Naive thymus-derived CD4-positive, alpha-beta T cell (primary cell): ENCODE results near the gene PDPR. TPM values are rescaled to one million over a fixed set of nuclear protein-coding genes. Genes with fewer than 3 reads are reported as not detected.
"Not testable (repeated sequence)": the region's sequence is repeated elsewhere in the genome, so short reads cannot be mapped to it uniquely, and the experiment has no call there.

Experiments
- ATAC-seq: fragments of 150-1000 bp; cut with Tn5 transposase; 2 replicates; pipeline ENCODE4 v1.10.0; 2021; ENCODE audit warnings: mild to moderate bottlenecking, moderate library complexity
- CTCF ChIA-PET: fragments of 350-600 bp; sonication (Branson Sonifier 250); formaldehyde crosslinking; loops from one replicate; lab custom pipeline; 2021; ENCODE audit warnings: antibody characterized with exemption; lab: Charles Lee
- POLR2A ChIA-PET: fragments of 350-600 bp; sonication (Branson Sonifier 250); formaldehyde crosslinking; loops from one replicate; lab custom pipeline; 2021; ENCODE audit warnings: antibody characterized with exemption, inconsistent platforms; lab: Charles Lee
- DNase-seq, 9 donors: peaks; one replicate each; pipeline versions ENCODE4 v3.0.0 to v3.0.0-alpha.2; 2020 to 2022; ENCODE audit warnings: mixed read lengths in 1 of 9
- H3K27ac ChIP-seq: one replicate; pipeline ENCODE4 v1.7.0; 2013; ENCODE audit warnings: mild to moderate bottlenecking, low read depth, low read length, moderate library complexity
- H3K27me3 ChIP-seq, 2 donors: one replicate each; pipeline ENCODE4 v1.7.0; 2013; ENCODE audit warnings: low read length in 2 of 2, mild to moderate bottlenecking in 2 of 2, moderate library complexity in 2 of 2; ENCODE audit not compliant: control insufficient read depth in 2 of 2, insufficient read depth in 2 of 2
- H3K36me3 ChIP-seq, 3 experiments: 1 replicate in 2 of 3; 2 replicates in 1 of 3; pipeline ENCODE4 v1.7.0; 2013; ENCODE audit warnings: low read length in 3 of 3, mild to moderate bottlenecking in 3 of 3, moderate library complexity in 1 of 3; ENCODE audit not compliant: insufficient read depth in 3 of 3, control insufficient read depth in 2 of 3
- H3K4me1 ChIP-seq, 2 donors: one replicate each; pipeline ENCODE4 v1.7.0; 2013; ENCODE audit warnings: low read length in 2 of 2, mild to moderate bottlenecking in 2 of 2, moderate library complexity in 1 of 2; ENCODE audit not compliant: control insufficient read depth in 2 of 2, insufficient read depth in 2 of 2
- H3K4me3 ChIP-seq: 2 replicates; pipeline ENCODE4 v1.7.0; 2013; ENCODE audit warnings: mild to moderate bottlenecking, low read length
- H3K9me3 ChIP-seq, 3 experiments: 1 replicate in 2 of 3; 2 replicates in 1 of 3; pipeline ENCODE4 v1.7.0; 2013; ENCODE audit warnings: low read length in 3 of 3; ENCODE audit not compliant: control insufficient read depth in 2 of 3
- H3K27ac Mint-ChIP-seq, 9 donors: one replicate each; pipeline ENCODE4 v1.8.0; 2020 to 2022; ENCODE audit warnings: mixed read lengths in 9 of 9, mild to moderate bottlenecking in 8 of 9, moderate library complexity in 5 of 9, inconsistent platforms in 2 of 9
- H3K27me3 Mint-ChIP-seq, 5 donors: one replicate each; pipeline ENCODE4 v1.8.0; 2021 to 2022; ENCODE audit warnings: mixed read lengths in 5 of 5, mild to moderate bottlenecking in 1 of 5
- H3K36me3 Mint-ChIP-seq, 5 donors: one replicate each; pipeline ENCODE4 v1.8.0; 2020 to 2022; ENCODE audit warnings: mixed read lengths in 5 of 5, mild to moderate bottlenecking in 3 of 5, inconsistent platforms in 1 of 5
- H3K4me1 Mint-ChIP-seq, 7 donors: one replicate each; pipeline ENCODE4 v1.8.0; 2020 to 2022; ENCODE audit warnings: mixed read lengths in 7 of 7, mild to moderate bottlenecking in 3 of 7, inconsistent platforms in 1 of 7
- H3K4me3 Mint-ChIP-seq, 10 donors: one replicate each; pipeline ENCODE4 v1.8.0; 2020 to 2022; ENCODE audit warnings: mild to moderate bottlenecking in 10 of 10, mixed read lengths in 10 of 10, moderate library complexity in 6 of 10, inconsistent platforms in 2 of 10
- H3K9me3 Mint-ChIP-seq, 11 donors: one replicate each; pipeline ENCODE4 v1.8.0; 2020 to 2022; ENCODE audit warnings: mixed read lengths in 11 of 11, mild to moderate bottlenecking in 4 of 11, inconsistent platforms in 1 of 11, moderate library complexity in 1 of 11
- intact Hi-C, 2 donors: fragments of 100-400 bp; cut with micrococcal nuclease; formaldehyde crosslinking; loops; one replicate each; pipeline ENCODE4 v1.15.1; 2023
- polyA plus RNA-seq, 2 donors: library from polyadenylated mRNA; unstranded; fragments of 300-500 nt; fragmentation: Illumina TruSeq; gene quantifications; one replicate each; pipeline ENCODE4 v1.2.3, GENCODE V29; 2021
- total RNA-seq, 6 experiments: library from RNA in 5 of 6; stranded (reverse) in 5 of 6; gene quantifications; 1 replicate in 5 of 6; 2 replicates in 1 of 6; pipeline ENCODE4 v1.2.3 and lab custom pipeline; 2021 to 2026

The PDPR gene
- total and polyA plus RNA-seq, 7 experiments from 2014 or later, result 6.0 to 42.8 (median 37.5) TPM

- H3K4me1 Mint-ChIP-seq, H3K9me3 ChIP-seq, H3K36me3 Mint-ChIP-seq, H3K27me3 ChIP-seq, H3K4me3 ChIP-seq, H3K27ac ChIP-seq, H3K4me1 ChIP-seq, ATAC-seq, CTCF ChIA-PET, POLR2A ChIA-PET, H3K9me3 Mint-ChIP-seq, H3K4me3 Mint-ChIP-seq, intact Hi-C loops, DNase-seq, H3K27me3 Mint-ChIP-seq: not testable (repeated sequence)
- H3K27ac Mint-ChIP-seq, result peak overlapping the region in 1 of 9 donors; percentile 6
- H3K36me3 ChIP-seq, result peaks cover 0 to 12% (median 3%) of the 10 kb centered on the region in 3 experiments
Observed at GRCh38 chr16:70166688-70167087, 52.6 kb downstream of the PDPR start.

DNA sequence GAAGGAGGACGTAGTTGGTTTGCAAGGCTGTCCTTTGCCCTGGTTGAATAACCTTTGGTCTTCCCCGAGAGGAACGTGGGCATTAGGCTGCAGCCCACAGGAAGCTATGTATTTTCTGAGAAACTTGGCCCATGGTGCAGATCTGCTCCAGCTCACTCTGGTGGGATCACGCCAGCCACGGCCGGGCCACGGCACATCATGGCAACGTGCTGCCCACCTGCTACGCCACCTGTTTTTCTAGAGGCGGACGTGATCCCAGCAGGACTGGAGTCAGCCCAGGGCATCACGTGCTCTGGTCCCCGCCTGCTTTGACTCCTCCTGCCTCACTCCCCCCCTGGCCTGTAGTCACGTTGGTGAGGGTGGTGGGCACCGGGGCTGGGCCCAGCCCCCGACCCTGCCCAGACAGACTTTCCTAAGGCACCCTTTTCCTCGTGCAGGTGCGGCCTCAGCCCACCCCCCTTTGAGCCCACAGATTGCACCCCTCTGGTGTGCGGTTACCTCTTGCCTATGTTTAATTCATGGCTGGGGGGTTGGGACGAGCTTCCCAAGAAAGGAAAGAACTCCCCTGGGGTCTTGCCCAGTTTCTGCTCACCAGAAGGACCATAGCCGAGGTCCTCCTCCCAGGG is 59.2 kb downstream of the PDPR start, which contains the start of gene CLEC18C:
TSS of gene CLEC18C (plus strand) at position 576 of the 626 bp plus-strand sequence. CDS start 492 bp downstream, outside the sequence.
- H3K4me1 ChIP-seq, H3K4me3 ChIP-seq, H3K9me3 Mint-ChIP-seq, H3K27me3 ChIP-seq, H3K36me3 Mint-ChIP-seq, H3K4me3 Mint-ChIP-seq, H3K27ac Mint-ChIP-seq, intact Hi-C loops, ATAC-seq, CTCF ChIA-PET, H3K36me3 ChIP-seq, DNase-seq, H3K4me1 Mint-ChIP-seq, H3K9me3 ChIP-seq, H3K27ac ChIP-seq, H3K27me3 Mint-ChIP-seq, POLR2A ChIA-PET: not testable (repeated sequence)

DNA sequence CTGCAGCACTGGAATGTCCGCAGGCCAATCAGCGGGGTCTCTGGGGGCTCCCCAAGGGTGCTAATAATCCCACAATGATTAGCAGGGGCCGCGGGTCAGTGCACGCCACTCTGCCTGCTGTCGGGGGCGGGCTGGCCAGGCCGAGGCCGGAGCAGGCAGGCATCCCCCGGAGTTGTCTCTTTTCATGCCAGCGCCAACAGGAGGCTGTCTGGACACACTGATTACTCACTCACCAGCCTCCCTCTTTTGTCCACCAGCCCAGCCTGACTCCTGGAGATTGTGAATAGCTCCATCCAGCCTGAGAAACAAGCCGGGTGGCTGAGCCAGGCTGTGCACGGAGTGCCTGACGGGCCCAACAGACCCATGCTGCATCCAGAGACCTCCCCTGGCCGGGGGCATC is 59.8 kb downstream of the PDPR start:
- CTCF ChIA-PET, H3K9me3 Mint-ChIP-seq: not testable (repeated sequence)

GRCh38 chr16:70174387-70174932 is 60.3 kb downstream of the PDPR start:
- H3K4me1 Mint-ChIP-seq, intact Hi-C loops, H3K36me3 Mint-ChIP-seq, H3K27ac Mint-ChIP-seq, H3K9me3 Mint-ChIP-seq, H3K4me1 ChIP-seq, DNase-seq, H3K9me3 ChIP-seq, H3K36me3 ChIP-seq, H3K27me3 Mint-ChIP-seq, CTCF ChIA-PET, H3K27me3 ChIP-seq, H3K27ac ChIP-seq, H3K4me3 ChIP-seq, POLR2A ChIA-PET, H3K4me3 Mint-ChIP-seq: not testable (repeated sequence)
- peak; percentile 29 for ATAC-seq

More for the DNA sequence above, 59.8 kb downstream of the PDPR start:
- H3K27me3 Mint-ChIP-seq, H3K27me3 ChIP-seq, H3K4me3 ChIP-seq, ATAC-seq, POLR2A ChIA-PET, H3K27ac Mint-ChIP-seq, H3K36me3 ChIP-seq, H3K9me3 ChIP-seq, H3K4me1 Mint-ChIP-seq, H3K4me3 Mint-ChIP-seq, H3K4me1 ChIP-seq, H3K27ac ChIP-seq, H3K36me3 Mint-ChIP-seq, DNase-seq, intact Hi-C loops: not testable (repeated sequence)

DNA sequence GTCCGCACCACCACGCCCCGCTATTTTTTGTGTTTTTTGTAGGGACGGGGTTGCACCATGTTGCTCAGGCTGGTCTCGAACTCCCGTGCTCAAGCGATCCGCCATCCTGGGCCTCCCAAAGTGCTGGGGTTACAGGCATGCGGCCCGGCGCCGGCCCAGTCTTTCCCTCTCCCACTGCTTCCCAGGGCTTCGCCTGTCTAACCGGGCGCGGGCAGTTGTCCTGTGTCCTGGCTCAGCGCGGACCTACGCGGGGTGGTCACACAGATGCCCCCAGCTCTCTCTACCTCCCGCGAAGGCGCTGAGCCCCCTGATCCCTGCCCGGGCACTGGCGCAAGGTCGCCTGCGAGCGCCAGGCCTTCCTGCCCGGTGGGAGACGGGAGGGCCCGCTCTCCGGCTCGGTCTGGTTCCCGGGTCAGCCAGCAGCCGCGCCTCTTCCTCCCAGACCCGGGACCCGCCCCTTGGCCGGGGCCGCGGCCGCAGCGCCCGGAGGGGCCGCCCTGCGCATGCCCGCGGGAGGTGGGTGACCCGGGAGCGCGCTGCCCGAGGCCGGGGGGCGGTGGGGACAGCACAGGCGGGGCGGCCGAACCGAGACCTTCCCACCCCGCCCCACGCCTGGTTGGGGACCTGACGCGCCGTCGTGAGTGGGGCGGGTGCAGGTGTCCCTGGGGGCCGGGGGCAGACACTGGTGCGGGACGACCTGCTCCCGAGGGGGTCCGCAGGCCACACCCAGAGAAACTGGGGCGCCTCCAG is 73.9 kb downstream of the PDPR start:
- H3K36me3 Mint-ChIP-seq, H3K4me3 Mint-ChIP-seq, POLR2A ChIA-PET, intact Hi-C loops, H3K4me1 ChIP-seq, H3K27ac Mint-ChIP-seq, H3K27ac ChIP-seq, H3K4me1 Mint-ChIP-seq, H3K9me3 Mint-ChIP-seq, H3K4me3 ChIP-seq, H3K27me3 ChIP-seq, DNase-seq, H3K9me3 ChIP-seq, H3K27me3 Mint-ChIP-seq, H3K36me3 ChIP-seq, CTCF ChIA-PET: not testable (repeated sequence)
- peak; percentile 67 for ATAC-seq

- POLR2A ChIA-PET, H3K36me3 Mint-ChIP-seq, H3K9me3 ChIP-seq, H3K27ac Mint-ChIP-seq, H3K4me1 ChIP-seq, H3K4me3 ChIP-seq, CTCF ChIA-PET, DNase-seq, H3K27me3 ChIP-seq, H3K4me3 Mint-ChIP-seq, H3K9me3 Mint-ChIP-seq, H3K4me1 Mint-ChIP-seq, H3K27ac ChIP-seq, H3K27me3 Mint-ChIP-seq, H3K36me3 ChIP-seq, intact Hi-C loops: not testable (repeated sequence)
- ATAC-seq, result peak; percentile 25
Observed at GRCh38 chr16:70188608-70188915, 74.4 kb downstream of the PDPR start.

DNA sequence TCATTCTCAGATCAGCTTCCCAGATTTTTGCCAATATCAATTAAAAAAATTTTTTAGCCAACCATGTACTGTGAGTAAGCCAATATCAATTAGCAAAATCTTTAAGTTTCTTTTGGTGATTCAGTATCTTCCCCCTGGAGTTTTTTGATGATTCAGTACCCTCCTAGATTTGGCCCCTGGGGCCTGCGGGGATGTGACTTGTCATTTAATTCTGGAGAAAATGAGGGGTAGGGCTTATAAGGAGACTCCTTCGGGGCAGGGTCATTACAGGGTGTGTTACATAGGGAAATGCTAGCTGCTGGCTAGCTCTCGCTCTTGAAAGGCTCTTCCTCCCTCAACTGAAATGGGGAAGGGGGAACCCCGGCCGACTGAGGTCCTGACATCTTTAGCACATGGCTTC is 76.4 kb downstream of the PDPR start:
- H3K4me3 Mint-ChIP-seq, H3K9me3 Mint-ChIP-seq, H3K27me3 Mint-ChIP-seq, ATAC-seq, DNase-seq, H3K27ac Mint-ChIP-seq, H3K27ac ChIP-seq, H3K27me3 ChIP-seq, H3K4me3 ChIP-seq, H3K4me1 Mint-ChIP-seq, H3K9me3 ChIP-seq, CTCF ChIA-PET, intact Hi-C loops, H3K36me3 Mint-ChIP-seq, H3K36me3 ChIP-seq, POLR2A ChIA-PET, H3K4me1 ChIP-seq: not testable (repeated sequence)
